HepG2 (cell line): ENCODE data around the gene ADGRL2.

Source experiments
- MXI1 ChIP-seq: IDR thresholded peaks from 3 replicates; pipeline ENCODE4 v1.6.1; 2012; ENCODE audit warnings: low read depth, low read length, inconsistent platforms, borderline replicate concordance
- PAX8 ChIP-seq: sonication (generic); formaldehyde crosslinking; IDR thresholded peaks from 2 replicates; pipeline ENCODE4 v1.8.0; 2022; ENCODE audit warnings: mild to moderate bottlenecking, missing genetic modification reagents, borderline replicate concordance
- POLR2AphosphoS5 ChIP-seq: IDR thresholded peaks from 2 replicates; pipeline ENCODE4 v1.6.1; 2012; ENCODE audit warnings: low read depth, low read length
- SIX4 ChIP-seq: sonication (generic); formaldehyde crosslinking; IDR thresholded peaks from 2 replicates; pipeline ENCODE4 v1.4.0; 2020; ENCODE audit warnings: missing genetic modification reagents
- SOX6 ChIP-seq, 2 experiments: fragments of 450-650 bp in 1 of 2; sonication (generic) in 1 of 2; formaldehyde crosslinking in 1 of 2; IDR thresholded peaks; 2 replicates each; pipeline versions ENCODE4 v1.4.0 to v1.6.1; 2017 to 2020; ENCODE audit warnings: antibody characterized with exemption in 1 of 2, mild to moderate bottlenecking in 1 of 2, missing genetic modification reagents in 1 of 2
- THYN1 ChIP-seq: sonication (generic); formaldehyde crosslinking; IDR thresholded peaks from 2 replicates; pipeline ENCODE4 v1.8.1; 2023; ENCODE audit warnings: low read depth, mild to moderate bottlenecking, moderate library complexity, missing genetic modification reagents, borderline replicate concordance
- ZNF530 ChIP-seq: sonication (generic); formaldehyde crosslinking; IDR thresholded peaks from 2 replicates; pipeline ENCODE4 v1.5.0; 2020; ENCODE audit warnings: low read depth, mild to moderate bottlenecking, missing genetic modification reagents
- ZNF577 ChIP-seq: sonication (generic); formaldehyde crosslinking; IDR thresholded peaks from 2 replicates; pipeline ENCODE4 v1.4.0; 2020; ENCODE audit warnings: mild to moderate bottlenecking, low read depth, missing genetic modification reagents, borderline replicate concordance
- ZNF616 ChIP-seq: sonication (generic); formaldehyde crosslinking; IDR thresholded peaks from 2 replicates; pipeline ENCODE4 v1.5.0; 2020; ENCODE audit warnings: low read depth, mild to moderate bottlenecking, missing genetic modification reagents
- ZNF720 ChIP-seq: sonication (generic); formaldehyde crosslinking; IDR thresholded peaks from 2 replicates; pipeline ENCODE4 v1.4.0; 2020; ENCODE audit warnings: missing genetic modification reagents
- TF ChIP-seq, protein P1 (sequence below): sonication (generic); formaldehyde crosslinking; IDR thresholded peaks from 2 replicates; pipeline ENCODE4 v1.4.0; 2020; ENCODE audit warnings: missing genetic modification reagents
- TF ChIP-seq, protein P2 (sequence below): sonication (generic); formaldehyde crosslinking; IDR thresholded peaks from 2 replicates; pipeline ENCODE4 v1.5.0; 2020; ENCODE audit warnings: mild to moderate bottlenecking, missing genetic modification reagents
- TF ChIP-seq, protein P3 (sequence below): sonication (generic); formaldehyde crosslinking; IDR thresholded peaks from 2 replicates; pipeline ENCODE4 v1.5.0; 2020; ENCODE audit warnings: mild to moderate bottlenecking, missing genetic modification reagents, moderate library complexity
- TF ChIP-seq, protein P4 (sequence below): IDR thresholded peaks from 2 replicates; pipeline ENCODE4 v1.6.1; 2016; ENCODE audit warnings: missing compliant biosample characterization, missing genetic modification reagents, borderline replicate concordance

DNA sequence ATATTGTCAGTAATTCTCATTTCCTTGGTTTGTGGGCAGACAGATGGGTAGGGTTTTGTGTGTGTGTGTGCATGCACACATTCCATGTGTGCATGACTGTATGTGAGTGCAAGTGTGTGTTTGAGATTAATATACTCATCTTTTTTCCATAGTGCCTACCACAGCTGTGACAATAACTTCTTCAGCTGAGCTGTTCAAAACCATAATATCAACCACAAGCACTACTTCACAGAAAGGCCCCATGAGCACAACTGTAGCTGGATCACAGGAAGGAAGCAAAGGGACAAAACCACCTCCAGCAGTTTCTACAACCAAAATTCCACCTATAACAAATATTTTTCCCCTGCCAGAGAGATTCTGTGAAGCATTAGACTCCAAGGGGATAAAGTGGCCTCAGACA is 149.3 kb downstream of the ADGRL2 start:
- TF ChIP-seq ZNF720 (CRISPR knock-in tag) (no peak), PAX8 (no peak), POLR2AphosphoS5 (no peak), SOX6 (IDR thresholded peaks at IDR 0.05) (no peak), SOX6 (CRISPR knock-in tag; IDR thresholded peaks at IDR 0.05) (no peak), THYN1 (CRISPR knock-in tag) (no peak), ZNF577 (no peak), SIX4 (CRISPR knock-in tag) (no peak), ZNF530 (CRISPR knock-in tag) (no peak), MXI1 (no peak), ZNF616 (CRISPR knock-in tag) (no peak)
- TF ChIP-seq, protein P1, sequence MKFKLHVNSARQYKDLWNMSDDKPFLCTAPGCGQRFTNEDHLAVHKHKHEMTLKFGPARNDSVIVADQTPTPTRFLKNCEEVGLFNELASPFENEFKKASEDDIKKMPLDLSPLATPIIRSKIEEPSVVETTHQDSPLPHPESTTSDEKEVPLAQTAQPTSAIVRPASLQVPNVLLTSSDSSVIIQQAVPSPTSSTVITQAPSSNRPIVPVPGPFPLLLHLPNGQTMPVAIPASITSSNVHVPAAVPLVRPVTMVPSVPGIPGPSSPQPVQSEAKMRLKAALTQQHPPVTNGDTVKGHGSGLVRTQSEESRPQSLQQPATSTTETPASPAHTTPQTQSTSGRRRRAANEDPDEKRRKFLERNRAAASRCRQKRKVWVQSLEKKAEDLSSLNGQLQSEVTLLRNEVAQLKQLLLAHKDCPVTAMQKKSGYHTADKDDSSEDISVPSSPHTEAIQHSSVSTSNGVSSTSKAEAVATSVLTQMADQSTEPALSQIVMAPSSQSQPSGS: no peak
- TF ChIP-seq, protein P2, sequence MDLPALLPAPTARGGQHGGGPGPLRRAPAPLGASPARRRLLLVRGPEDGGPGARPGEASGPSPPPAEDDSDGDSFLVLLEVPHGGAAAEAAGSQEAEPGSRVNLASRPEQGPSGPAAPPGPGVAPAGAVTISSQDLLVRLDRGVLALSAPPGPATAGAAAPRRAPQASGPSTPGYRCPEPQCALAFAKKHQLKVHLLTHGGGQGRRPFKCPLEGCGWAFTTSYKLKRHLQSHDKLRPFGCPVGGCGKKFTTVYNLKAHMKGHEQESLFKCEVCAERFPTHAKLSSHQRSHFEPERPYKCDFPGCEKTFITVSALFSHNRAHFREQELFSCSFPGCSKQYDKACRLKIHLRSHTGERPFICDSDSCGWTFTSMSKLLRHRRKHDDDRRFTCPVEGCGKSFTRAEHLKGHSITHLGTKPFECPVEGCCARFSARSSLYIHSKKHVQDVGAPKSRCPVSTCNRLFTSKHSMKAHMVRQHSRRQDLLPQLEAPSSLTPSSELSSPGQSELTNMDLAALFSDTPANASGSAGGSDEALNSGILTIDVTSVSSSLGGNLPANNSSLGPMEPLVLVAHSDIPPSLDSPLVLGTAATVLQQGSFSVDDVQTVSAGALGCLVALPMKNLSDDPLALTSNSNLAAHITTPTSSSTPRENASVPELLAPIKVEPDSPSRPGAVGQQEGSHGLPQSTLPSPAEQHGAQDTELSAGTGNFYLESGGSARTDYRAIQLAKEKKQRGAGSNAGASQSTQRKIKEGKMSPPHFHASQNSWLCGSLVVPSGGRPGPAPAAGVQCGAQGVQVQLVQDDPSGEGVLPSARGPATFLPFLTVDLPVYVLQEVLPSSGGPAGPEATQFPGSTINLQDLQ (CRISPR knock-in tag): no peak
- TF ChIP-seq, protein P3, sequence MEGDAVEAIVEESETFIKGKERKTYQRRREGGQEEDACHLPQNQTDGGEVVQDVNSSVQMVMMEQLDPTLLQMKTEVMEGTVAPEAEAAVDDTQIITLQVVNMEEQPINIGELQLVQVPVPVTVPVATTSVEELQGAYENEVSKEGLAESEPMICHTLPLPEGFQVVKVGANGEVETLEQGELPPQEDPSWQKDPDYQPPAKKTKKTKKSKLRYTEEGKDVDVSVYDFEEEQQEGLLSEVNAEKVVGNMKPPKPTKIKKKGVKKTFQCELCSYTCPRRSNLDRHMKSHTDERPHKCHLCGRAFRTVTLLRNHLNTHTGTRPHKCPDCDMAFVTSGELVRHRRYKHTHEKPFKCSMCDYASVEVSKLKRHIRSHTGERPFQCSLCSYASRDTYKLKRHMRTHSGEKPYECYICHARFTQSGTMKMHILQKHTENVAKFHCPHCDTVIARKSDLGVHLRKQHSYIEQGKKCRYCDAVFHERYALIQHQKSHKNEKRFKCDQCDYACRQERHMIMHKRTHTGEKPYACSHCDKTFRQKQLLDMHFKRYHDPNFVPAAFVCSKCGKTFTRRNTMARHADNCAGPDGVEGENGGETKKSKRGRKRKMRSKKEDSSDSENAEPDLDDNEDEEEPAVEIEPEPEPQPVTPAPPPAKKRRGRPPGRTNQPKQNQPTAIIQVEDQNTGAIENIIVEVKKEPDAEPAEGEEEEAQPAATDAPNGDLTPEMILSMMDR (CRISPR knock-in tag): no peak
- TF ChIP-seq, protein P4, sequence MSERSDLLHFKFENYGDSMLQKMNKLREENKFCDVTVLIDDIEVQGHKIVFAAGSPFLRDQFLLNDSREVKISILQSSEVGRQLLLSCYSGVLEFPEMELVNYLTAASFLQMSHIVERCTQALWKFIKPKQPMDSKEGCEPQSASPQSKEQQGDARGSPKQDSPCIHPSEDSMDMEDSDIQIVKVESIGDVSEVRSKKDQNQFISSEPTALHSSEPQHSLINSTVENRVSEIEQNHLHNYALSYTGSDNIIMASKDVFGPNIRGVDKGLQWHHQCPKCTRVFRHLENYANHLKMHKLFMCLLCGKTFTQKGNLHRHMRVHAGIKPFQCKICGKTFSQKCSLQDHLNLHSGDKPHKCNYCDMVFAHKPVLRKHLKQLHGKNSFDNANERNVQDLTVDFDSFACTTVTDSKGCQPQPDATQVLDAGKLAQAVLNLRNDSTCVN (CRISPR knock-in tag): no peak
